ENCODE measurements around the gene ZNF550.

DNA sequence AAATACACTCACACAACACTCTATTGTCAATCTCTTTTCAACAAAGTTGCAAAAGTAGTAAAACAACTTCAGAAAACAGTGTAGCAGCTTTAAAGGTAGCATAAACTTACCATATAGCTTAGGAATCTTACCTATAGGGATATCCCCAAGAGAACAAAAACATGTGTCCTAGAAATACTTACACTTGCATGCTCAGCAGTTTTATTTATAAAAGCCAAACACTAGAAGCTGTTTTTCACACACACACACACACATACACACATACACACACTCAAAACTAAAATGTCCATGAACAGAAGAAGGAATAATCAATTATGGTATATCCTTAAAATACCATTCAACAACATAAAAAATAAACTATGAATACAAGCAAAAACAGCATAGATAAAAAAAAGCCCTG, 48.2 kb downstream of the ZNF550 start:
- TF ChIP-seq, protein P1, sequence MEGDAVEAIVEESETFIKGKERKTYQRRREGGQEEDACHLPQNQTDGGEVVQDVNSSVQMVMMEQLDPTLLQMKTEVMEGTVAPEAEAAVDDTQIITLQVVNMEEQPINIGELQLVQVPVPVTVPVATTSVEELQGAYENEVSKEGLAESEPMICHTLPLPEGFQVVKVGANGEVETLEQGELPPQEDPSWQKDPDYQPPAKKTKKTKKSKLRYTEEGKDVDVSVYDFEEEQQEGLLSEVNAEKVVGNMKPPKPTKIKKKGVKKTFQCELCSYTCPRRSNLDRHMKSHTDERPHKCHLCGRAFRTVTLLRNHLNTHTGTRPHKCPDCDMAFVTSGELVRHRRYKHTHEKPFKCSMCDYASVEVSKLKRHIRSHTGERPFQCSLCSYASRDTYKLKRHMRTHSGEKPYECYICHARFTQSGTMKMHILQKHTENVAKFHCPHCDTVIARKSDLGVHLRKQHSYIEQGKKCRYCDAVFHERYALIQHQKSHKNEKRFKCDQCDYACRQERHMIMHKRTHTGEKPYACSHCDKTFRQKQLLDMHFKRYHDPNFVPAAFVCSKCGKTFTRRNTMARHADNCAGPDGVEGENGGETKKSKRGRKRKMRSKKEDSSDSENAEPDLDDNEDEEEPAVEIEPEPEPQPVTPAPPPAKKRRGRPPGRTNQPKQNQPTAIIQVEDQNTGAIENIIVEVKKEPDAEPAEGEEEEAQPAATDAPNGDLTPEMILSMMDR (conservative IDR thresholded peaks at IDR 0.05), result no peak
- TF ChIP-seq EZH2 (IDR thresholded peaks at IDR 0.05; ENCODE audit: low read depth), result no peak
